ENCODE data around the gene KIFC3. TPM values are rescaled to one million over a fixed set of nuclear protein-coding genes. Genes with fewer than 3 reads are reported as not detected.
A peak's percentile ranks its signal among the peaks of the same experiment; 100 is the strongest.

KIFC3 gene
- total RNA-seq, 2 experiments from 2014 or later: not detected

DNA sequence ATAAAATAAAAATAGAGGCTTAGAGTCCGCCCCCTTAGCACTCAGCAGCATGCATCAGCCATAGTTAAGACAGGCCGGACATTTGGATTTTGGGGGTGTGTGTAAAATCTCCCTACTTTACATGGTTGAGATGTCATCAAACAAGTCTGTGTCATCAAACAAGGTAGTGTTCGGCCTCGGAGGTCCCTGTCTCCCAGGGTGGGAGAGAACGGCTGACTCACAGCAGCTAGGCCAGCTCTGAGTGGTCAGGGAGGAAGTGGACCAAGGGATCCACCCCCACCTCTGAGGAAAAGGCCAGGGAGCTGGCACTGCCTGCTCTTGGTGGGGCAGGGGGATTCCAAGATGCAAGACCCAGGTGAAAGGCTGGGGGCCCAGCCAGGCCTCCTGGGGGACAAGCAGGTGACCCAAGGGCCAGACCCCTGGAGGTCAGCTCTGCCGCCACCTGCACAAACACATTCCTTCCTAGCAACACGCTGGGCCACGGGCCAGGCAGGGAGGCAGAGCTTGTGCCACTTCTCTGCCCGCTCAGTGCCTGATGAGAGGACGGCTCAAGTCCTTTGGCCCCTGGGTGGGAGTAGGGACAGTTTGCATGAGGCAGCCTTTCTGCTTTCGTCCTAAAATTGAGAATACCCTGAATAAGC, 28.5 kb downstream of the KIFC3 start:
- peak in 1 of 14 experiments; percentile 6 for DNase-seq
- H3K4me1 Mint-ChIP-seq (ENCODE audit: low read depth): no peaks in the 10 kb centered on the region
- CTCF ChIA-PET: no interaction called here
- Histone ChIP-seq H3K9me3 (ENCODE audit: control insufficient read depth in 1 of 2, insufficient read depth in 1 of 2, low read length in 2 of 2) (no peaks in the 10 kb centered on the region), H3K27me3 (ENCODE audit: control insufficient read depth in 1 of 2, insufficient read depth in 2 of 2, low read length in 2 of 2) (no peaks in the 10 kb centered on the region), H3K27ac (ENCODE audit: low read depth in 1 of 2, low read length in 2 of 2) (no peak overlapping the region), H3K4me3 (ENCODE audit: low read length) (no peak overlapping the region), H3K36me3 (ENCODE audit: insufficient read depth, low read length) (no peaks in the 10 kb centered on the region), H3K4me1 (ENCODE audit: insufficient read depth, low read length) (no peaks in the 10 kb centered on the region)
- H3K27ac Mint-ChIP-seq: no peak overlapping the region
- ATAC-seq (ENCODE audit: poor library complexity): no peak
- H3K9me3 Mint-ChIP-seq: no peaks in the 10 kb centered on the region
- POLR2A ChIA-PET: no interaction called here
- TF ChIP-seq, protein P1, sequence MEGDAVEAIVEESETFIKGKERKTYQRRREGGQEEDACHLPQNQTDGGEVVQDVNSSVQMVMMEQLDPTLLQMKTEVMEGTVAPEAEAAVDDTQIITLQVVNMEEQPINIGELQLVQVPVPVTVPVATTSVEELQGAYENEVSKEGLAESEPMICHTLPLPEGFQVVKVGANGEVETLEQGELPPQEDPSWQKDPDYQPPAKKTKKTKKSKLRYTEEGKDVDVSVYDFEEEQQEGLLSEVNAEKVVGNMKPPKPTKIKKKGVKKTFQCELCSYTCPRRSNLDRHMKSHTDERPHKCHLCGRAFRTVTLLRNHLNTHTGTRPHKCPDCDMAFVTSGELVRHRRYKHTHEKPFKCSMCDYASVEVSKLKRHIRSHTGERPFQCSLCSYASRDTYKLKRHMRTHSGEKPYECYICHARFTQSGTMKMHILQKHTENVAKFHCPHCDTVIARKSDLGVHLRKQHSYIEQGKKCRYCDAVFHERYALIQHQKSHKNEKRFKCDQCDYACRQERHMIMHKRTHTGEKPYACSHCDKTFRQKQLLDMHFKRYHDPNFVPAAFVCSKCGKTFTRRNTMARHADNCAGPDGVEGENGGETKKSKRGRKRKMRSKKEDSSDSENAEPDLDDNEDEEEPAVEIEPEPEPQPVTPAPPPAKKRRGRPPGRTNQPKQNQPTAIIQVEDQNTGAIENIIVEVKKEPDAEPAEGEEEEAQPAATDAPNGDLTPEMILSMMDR (IDR thresholded peaks at IDR 0.05): no peak
- intact Hi-C loops (cut with DNase I, micrococcal nuclease): no loop called here
- H3K27me3 Mint-ChIP-seq: no peaks in the 10 kb centered on the region
- no peak overlapping the region for H3K4me3 Mint-ChIP-seq
- H3K36me3 Mint-ChIP-seq (ENCODE audit: low read depth): no peaks in the 10 kb centered on the region

DNA sequence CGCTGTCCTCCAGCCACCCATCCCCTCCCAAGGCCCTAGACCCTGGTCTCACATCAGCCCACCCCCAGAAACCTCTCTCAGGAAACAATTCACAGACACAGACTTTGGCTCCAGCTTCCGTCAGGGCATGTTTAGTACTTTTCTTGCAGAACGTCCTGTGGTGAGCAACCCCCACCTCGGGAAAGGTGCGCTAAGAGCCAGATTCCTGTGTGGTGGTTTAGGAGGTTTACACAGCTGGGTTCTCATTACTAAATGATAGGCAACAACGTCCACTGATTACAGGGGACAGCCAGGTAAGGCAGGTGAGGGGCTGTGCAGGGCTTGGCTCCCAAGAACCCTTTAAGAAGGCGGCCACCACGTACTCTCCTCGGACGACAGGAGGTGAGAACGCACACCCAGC, 29.3 kb downstream of the KIFC3 start:
- intact Hi-C loops (cut with DNase I, micrococcal nuclease): no loop called here
- Histone ChIP-seq H3K4me1 (ENCODE audit: insufficient read depth, low read length) (no peaks in the 10 kb centered on the region), H3K4me3 (ENCODE audit: low read length) (no peak overlapping the region), H3K36me3 (ENCODE audit: insufficient read depth, low read length) (no peaks in the 10 kb centered on the region), H3K27me3 (ENCODE audit: control insufficient read depth in 1 of 2, insufficient read depth in 2 of 2, low read length in 2 of 2) (no peaks in the 10 kb centered on the region), H3K27ac (ENCODE audit: low read depth in 1 of 2, low read length in 2 of 2) (no peak overlapping the region), H3K9me3 (ENCODE audit: control insufficient read depth in 1 of 2, insufficient read depth in 1 of 2, low read length in 2 of 2) (no peaks in the 10 kb centered on the region)
- H3K4me3 Mint-ChIP-seq: no peak overlapping the region
- H3K36me3 Mint-ChIP-seq (ENCODE audit: low read depth): no peaks in the 10 kb centered on the region
- TF ChIP-seq, protein P1 (IDR thresholded peaks at IDR 0.05): no peak
- ChIA-PET CTCF (interaction anchor here (0.6 kb wide), 1 partner anchor 742 kb away, joined by 3 read pairs; no protein-coding TSS in a partner anchor), POLR2A (no interaction called here)
- no peaks in the 10 kb centered on the region for H3K4me1 Mint-ChIP-seq (ENCODE audit: low read depth)
- ATAC-seq (ENCODE audit: poor library complexity): no peak
- no peak overlapping the region for H3K27ac Mint-ChIP-seq
- no peak for DNase-seq
- H3K27me3 Mint-ChIP-seq: no peaks in the 10 kb centered on the region
- H3K9me3 Mint-ChIP-seq: no peaks in the 10 kb centered on the region

DNA sequence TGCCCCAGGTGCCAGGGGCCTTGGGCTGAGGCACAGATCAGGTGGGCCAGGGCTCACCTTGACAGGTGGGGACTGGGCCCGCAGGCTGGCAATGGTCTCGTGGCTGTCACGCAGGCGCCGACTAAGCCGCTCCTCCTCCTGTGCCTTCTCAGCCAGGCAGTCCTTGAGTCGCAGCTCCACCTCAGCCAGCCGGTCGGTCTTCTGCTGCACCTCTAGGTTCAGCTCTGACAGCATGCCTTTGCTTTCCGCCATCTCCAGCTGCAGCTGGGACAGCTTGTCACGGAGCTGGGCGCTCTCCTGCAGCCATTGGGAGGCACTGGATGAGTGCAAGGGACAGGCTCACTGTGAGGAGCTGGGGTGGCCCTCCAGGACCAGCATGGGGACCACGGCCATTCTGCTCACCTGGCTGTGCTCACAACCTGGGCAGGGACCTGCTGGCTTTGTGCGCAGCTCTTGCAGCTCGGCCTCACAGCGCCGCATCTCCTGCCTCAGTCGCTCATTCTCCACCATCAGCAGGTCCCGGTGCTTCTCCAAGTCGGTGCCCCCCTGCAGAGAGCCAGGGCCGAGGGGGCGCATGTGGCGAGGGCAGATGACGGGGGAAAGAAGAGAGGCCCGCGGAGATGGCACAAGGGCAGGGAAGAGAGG, 31.0 kb downstream of the KIFC3 start:
- no peaks in the 10 kb centered on the region for H3K36me3 Mint-ChIP-seq (ENCODE audit: low read depth)
- no peaks in the 10 kb centered on the region for H3K4me1 Mint-ChIP-seq (ENCODE audit: low read depth)
- ATAC-seq (ENCODE audit: poor library complexity) (no peak), DNase-seq (peak in 1 of 14 experiments; percentile 7)
- Histone ChIP-seq H3K4me1 (ENCODE audit: insufficient read depth, low read length) (no peaks in the 10 kb centered on the region), H3K36me3 (ENCODE audit: insufficient read depth, low read length) (no peaks in the 10 kb centered on the region), H3K9me3 (ENCODE audit: control insufficient read depth in 1 of 2, insufficient read depth in 1 of 2, low read length in 2 of 2) (no peaks in the 10 kb centered on the region), H3K4me3 (ENCODE audit: low read length) (no peak overlapping the region), H3K27ac (ENCODE audit: low read depth in 1 of 2, low read length in 2 of 2) (no peak overlapping the region), H3K27me3 (ENCODE audit: control insufficient read depth in 1 of 2, insufficient read depth in 2 of 2, low read length in 2 of 2) (no peaks in the 10 kb centered on the region)
- TF ChIP-seq, protein P1 (IDR thresholded peaks at IDR 0.05): no peak
- intact Hi-C loops (cut with DNase I, micrococcal nuclease): no loop called here
- H3K27me3 Mint-ChIP-seq: no peaks in the 10 kb centered on the region
- CTCF ChIA-PET: no interaction called here
- H3K9me3 Mint-ChIP-seq: no peaks in the 10 kb centered on the region
- H3K4me3 Mint-ChIP-seq: no peak overlapping the region
- POLR2A ChIA-PET: no interaction called here
- no peak overlapping the region for H3K27ac Mint-ChIP-seq

Data from CD4-positive, alpha-beta T cell (primary cell).